Measurements from ENCODE around the gene NSRP1. TPM values are rescaled to one million over a fixed set of nuclear protein-coding genes. Genes with fewer than 3 reads are reported as not detected.

NSRP1 gene
- total RNA-seq = 10 to 100 TPM; 23.1 to 78.6 (median 32.7) TPM

DNA sequence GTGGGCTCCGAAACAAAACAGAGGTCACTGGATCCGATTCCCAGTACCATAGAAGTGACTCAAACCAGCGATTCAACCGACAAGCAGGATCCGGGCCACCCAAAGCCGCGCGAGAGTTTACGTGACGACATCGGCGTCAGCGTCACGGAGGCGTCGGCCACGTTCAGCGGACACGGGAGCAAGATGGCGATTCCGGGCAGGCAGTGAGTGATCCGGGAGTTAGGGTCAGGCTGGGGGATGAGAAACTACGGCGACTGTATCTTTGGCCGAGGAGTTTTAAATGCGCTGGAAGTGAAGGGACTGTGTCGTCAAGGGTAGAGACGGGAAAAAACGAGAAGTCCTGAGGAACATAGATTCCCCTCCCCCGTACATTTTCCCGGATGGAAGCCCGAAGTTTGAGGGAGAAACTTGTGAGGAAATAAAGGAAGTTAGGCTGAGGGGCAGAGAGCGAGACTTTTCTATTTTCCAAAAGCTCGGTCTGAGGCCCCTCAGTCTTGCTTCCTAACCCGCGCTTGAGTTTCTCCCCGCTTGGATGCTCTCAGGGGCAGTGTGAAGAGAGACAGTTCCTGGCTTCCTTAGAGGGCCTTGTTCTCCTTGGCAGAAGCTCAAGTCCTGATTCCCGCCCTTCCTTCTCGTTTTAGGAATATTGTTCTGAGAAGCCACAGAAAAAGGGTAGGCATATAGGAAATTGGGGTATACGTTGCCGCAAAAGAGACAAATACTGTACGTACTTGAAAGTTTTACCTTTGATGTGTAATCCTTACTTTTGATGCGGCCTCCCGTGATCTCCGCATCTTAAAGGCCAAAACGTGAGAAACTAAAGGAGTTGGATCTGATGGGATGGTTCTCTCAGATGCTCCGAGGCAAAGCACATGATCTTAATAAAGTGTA, at the start of gene NSRP1:
TSS of gene NSRP1 (plus strand) at position 156 of the 891 bp plus-strand sequence. CDS start at position 184, 28 bp downstream.
- Histone ChIP-seq H3K9me3 (no peaks in the 10 kb centered on the region), H3K4me1 (peaks cover 10 to 26% (median 14%) of the 10 kb centered on the region in 4 donors), H3K27ac (peak within 1 kb of the TSS; percentile 92 to 99 (median 93)), H3K4me3 (peak within 1 kb of the TSS; percentile 51 to 57 (median 54)), H3K27me3 (no peaks in the 10 kb centered on the region), H3K36me3 (peaks cover 0 to 23% (median 8%) of the 10 kb centered on the region in 4 donors)
- WGBS, 2 donors = 0 to 1% methylated on average over 42 to 46 of the region's 47 CpGs
- TF ChIP-seq, protein P1, sequence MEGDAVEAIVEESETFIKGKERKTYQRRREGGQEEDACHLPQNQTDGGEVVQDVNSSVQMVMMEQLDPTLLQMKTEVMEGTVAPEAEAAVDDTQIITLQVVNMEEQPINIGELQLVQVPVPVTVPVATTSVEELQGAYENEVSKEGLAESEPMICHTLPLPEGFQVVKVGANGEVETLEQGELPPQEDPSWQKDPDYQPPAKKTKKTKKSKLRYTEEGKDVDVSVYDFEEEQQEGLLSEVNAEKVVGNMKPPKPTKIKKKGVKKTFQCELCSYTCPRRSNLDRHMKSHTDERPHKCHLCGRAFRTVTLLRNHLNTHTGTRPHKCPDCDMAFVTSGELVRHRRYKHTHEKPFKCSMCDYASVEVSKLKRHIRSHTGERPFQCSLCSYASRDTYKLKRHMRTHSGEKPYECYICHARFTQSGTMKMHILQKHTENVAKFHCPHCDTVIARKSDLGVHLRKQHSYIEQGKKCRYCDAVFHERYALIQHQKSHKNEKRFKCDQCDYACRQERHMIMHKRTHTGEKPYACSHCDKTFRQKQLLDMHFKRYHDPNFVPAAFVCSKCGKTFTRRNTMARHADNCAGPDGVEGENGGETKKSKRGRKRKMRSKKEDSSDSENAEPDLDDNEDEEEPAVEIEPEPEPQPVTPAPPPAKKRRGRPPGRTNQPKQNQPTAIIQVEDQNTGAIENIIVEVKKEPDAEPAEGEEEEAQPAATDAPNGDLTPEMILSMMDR (IDR thresholded peaks at IDR 0.05) = no peak
- TF ChIP-seq POLR2AphosphoS5 (IDR thresholded peaks at IDR 0.05) (peak; percentile 98 to 99), POLR2A (IDR thresholded peaks at IDR 0.05) (peak; percentile 82 to 97 (median 91)), EP300 (IDR thresholded peaks at IDR 0.05) (peak in 2 of 4 donors; percentile 11 to 35)
- ATAC-seq (ENCODE audit: low FRiP score in 2 of 2) (peak; percentile 96 to 98), DNase-seq (peak; percentile 95 to 97)

DNA sequence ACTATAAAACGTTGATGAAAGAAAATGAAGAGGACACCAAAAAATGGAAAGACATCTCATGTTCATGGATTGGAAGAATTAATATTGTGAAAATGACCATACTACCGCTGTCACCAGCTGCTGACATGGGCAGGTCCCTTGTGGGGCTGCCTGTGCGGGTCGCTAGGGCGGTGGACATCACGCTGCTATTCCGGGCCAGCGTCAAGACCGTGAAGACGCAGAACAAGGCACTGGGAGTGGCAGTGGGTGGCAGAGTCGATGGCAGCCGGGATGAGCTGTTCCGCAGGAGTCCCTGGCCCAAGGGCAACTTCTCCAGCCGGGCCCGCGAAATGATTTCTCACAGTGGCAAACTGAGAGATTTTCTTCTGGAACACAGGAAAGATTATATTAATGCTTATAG, 48.2 kb upstream of the NSRP1 start:
- Histone ChIP-seq H3K9me3 (peaks cover 13 to 22% (median 18%) of the 10 kb centered on the region in 4 donors), H3K4me1 (no peaks in the 10 kb centered on the region), H3K36me3 (no peaks in the 10 kb centered on the region), H3K27ac (no peak overlapping the region), H3K4me3 (no peak overlapping the region), H3K27me3 (no peaks in the 10 kb centered on the region)
- ATAC-seq (ENCODE audit: low FRiP score in 2 of 2) = no peak
- DNase-seq = peak in 1 of 2 donors; percentile 32
- WGBS, 2 donors = 92 to 97% methylated on average over 16 of the region's 16 CpGs
- TF ChIP-seq, protein P1 (IDR thresholded peaks at IDR 0.05) = no peak
- TF ChIP-seq POLR2A (IDR thresholded peaks at IDR 0.05) (no peak), EP300 (IDR thresholded peaks at IDR 0.05) (no peak), POLR2AphosphoS5 (IDR thresholded peaks at IDR 0.05) (no peak)

- Histone ChIP-seq H3K4me3 (no peak overlapping the region), H3K27me3 (no peaks in the 10 kb centered on the region), H3K27ac (no peak overlapping the region), H3K4me1 (no peaks in the 10 kb centered on the region), H3K9me3 (no peaks in the 10 kb centered on the region), H3K36me3 (no peaks in the 10 kb centered on the region)
- ATAC-seq (ENCODE audit: low FRiP score in 2 of 2) (no peak), DNase-seq (no peak)
- TF ChIP-seq, protein P1 (IDR thresholded peaks at IDR 0.05) = no peak
- TF ChIP-seq EP300 (IDR thresholded peaks at IDR 0.05) (no peak), POLR2AphosphoS5 (IDR thresholded peaks at IDR 0.05) (no peak), POLR2A (IDR thresholded peaks at IDR 0.05) (no peak)
- WGBS, 2 donors = 85 to 92% methylated on average over 2 of the region's 2 CpGs
These were observed 42.4 kb upstream of the NSRP1 start for GRCh38 chr17:30074254-30074653.

- no peak for DNase-seq
- Histone ChIP-seq H3K9me3 (no peaks in the 10 kb centered on the region), H3K27me3 (no peaks in the 10 kb centered on the region), H3K4me3 (no peak overlapping the region), H3K36me3 (no peaks in the 10 kb centered on the region), H3K27ac (no peak overlapping the region), H3K4me1 (no peaks in the 10 kb centered on the region)
- WGBS, 2 donors = 85 to 95% methylated on average over 2 of the region's 2 CpGs
- ATAC-seq (ENCODE audit: low FRiP score in 2 of 2) = no peak
- TF ChIP-seq POLR2A (IDR thresholded peaks at IDR 0.05) = no peak
- TF ChIP-seq EP300 (IDR thresholded peaks at IDR 0.05) = no peak
- TF ChIP-seq POLR2AphosphoS5 (IDR thresholded peaks at IDR 0.05) = no peak
- TF ChIP-seq, protein P1 (IDR thresholded peaks at IDR 0.05) = no peak
These were observed 41.9 kb upstream of the NSRP1 start for GRCh38 chr17:30074730-30075129.
